ENCODE results near the gene INKA2.
A peak's percentile ranks its signal among the peaks of the same experiment; 100 is the strongest.

Gene INKA2

GRCh38 chr1:111739194-111739924 lies at the start of gene INKA2:
INKA2 (minus strand) TSS chr1:111739395; CDS start chr1:111739242, 153 bp downstream.
- TF ChIP-seq, protein P1, sequence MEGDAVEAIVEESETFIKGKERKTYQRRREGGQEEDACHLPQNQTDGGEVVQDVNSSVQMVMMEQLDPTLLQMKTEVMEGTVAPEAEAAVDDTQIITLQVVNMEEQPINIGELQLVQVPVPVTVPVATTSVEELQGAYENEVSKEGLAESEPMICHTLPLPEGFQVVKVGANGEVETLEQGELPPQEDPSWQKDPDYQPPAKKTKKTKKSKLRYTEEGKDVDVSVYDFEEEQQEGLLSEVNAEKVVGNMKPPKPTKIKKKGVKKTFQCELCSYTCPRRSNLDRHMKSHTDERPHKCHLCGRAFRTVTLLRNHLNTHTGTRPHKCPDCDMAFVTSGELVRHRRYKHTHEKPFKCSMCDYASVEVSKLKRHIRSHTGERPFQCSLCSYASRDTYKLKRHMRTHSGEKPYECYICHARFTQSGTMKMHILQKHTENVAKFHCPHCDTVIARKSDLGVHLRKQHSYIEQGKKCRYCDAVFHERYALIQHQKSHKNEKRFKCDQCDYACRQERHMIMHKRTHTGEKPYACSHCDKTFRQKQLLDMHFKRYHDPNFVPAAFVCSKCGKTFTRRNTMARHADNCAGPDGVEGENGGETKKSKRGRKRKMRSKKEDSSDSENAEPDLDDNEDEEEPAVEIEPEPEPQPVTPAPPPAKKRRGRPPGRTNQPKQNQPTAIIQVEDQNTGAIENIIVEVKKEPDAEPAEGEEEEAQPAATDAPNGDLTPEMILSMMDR (IDR thresholded peaks at IDR 0.05; ENCODE audit: low read depth, low read length), result no peak
- peak; percentile 86 for DNase-seq (ENCODE audit: low read depth, low spot score)
- H3K4me3 ChIP-seq (ENCODE audit: low read depth, low read length), result peak within 1 kb of the TSS; percentile 54
- in situ Hi-C loops (cut with HindIII; ENCODE audit: low sequenced_read_pairs), result no loop called here

GRCh38 chr1:111786669-111787207 lies 47.5 kb upstream of the INKA2 start:
- TF ChIP-seq, protein P1 (IDR thresholded peaks at IDR 0.05; ENCODE audit: low read depth, low read length), result no peak
- in situ Hi-C loops (cut with HindIII; ENCODE audit: low sequenced_read_pairs), result no loop called here
- no peak for DNase-seq (ENCODE audit: low read depth, low spot score)
- H3K4me3 ChIP-seq (ENCODE audit: low read depth, low read length), result no peak overlapping the region

- DNase-seq (ENCODE audit: low read depth, low spot score), result no peak
- TF ChIP-seq, protein P1 (IDR thresholded peaks at IDR 0.05; ENCODE audit: low read depth, low read length), result no peak
- no peak overlapping the region for H3K4me3 ChIP-seq (ENCODE audit: low read depth, low read length)
- in situ Hi-C loops (cut with HindIII; ENCODE audit: low sequenced_read_pairs), result no loop called here
These were observed 45.2 kb upstream of the INKA2 start for GRCh38 chr1:111784273-111784901.

DNA sequence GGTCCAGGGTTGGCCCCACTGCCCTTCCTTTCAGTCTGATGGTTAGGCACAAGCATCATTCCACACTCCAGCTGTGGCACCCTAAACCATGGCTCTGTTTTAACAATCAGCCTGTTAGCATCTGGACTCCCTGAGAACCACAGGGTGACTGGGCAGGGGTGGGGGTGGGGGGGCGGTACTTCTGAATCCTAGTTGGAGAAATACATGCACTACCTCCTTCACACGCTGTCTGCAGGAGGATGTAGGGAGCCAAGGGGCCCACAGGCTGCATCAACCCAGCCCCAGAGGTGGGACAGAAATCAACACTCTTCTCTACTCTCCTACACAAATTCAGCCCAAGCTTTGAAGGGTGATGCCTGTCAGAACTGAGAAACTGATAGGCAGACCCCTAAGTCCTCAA lies 40.4 kb upstream of the INKA2 start:
- H3K4me3 ChIP-seq (ENCODE audit: low read depth, low read length), result no peak overlapping the region
- DNase-seq (ENCODE audit: low read depth, low spot score), result no peak
- in situ Hi-C loops (cut with HindIII; ENCODE audit: low sequenced_read_pairs), result no loop called here
- TF ChIP-seq, protein P1 (IDR thresholded peaks at IDR 0.05; ENCODE audit: low read depth, low read length), result no peak

GRCh38 chr1:111778541-111779051 lies 39.4 kb upstream of the INKA2 start:
- in situ Hi-C loops (cut with HindIII; ENCODE audit: low sequenced_read_pairs), result no loop called here
- TF ChIP-seq, protein P1 (IDR thresholded peaks at IDR 0.05; ENCODE audit: low read depth, low read length), result no peak
- no peak overlapping the region for H3K4me3 ChIP-seq (ENCODE audit: low read depth, low read length)
- no peak for DNase-seq (ENCODE audit: low read depth, low spot score)

DNA sequence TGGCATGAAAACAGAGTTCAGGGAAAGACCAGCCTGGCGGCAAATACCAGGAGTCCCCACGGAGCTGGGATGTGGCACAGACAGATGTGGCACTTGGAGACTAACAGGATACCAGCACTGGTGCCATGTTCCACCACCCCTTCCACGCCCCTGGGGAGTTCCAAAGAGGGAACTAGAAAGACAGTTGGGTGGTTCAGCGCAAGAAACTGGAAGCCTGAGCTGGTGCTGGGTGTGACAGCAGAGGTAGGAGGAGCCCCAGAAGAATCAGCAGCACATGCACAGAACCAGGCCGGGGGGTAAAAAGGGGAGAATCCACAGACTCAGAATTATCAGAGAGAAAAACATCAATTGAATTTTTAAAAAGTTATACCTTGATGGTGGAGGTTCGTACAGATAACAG lies 38.9 kb upstream of the INKA2 start:
- TF ChIP-seq, protein P1 (IDR thresholded peaks at IDR 0.05; ENCODE audit: low read depth, low read length), result no peak
- in situ Hi-C loops (cut with HindIII; ENCODE audit: low sequenced_read_pairs), result no loop called here
- no peak overlapping the region for H3K4me3 ChIP-seq (ENCODE audit: low read depth, low read length)
- DNase-seq (ENCODE audit: low read depth, low spot score), result no peak
